Suprapubic skin (tissue), 4 donors: Measurements from ENCODE around the gene PVALB.

Source experiments
- EP300 ChIP-seq: sonication (generic); formaldehyde crosslinking; IDR thresholded peaks from one replicate; pipeline ENCODE4 v1.6.1; 2017; ENCODE audit warnings: antibody characterized with exemption
- POLR2A ChIP-seq, 2 donors: fragments of 450-650 bp; IDR thresholded peaks; one replicate each; pipeline ENCODE4 v1.6.1; 2017; ENCODE audit warnings: antibody characterized with exemption in 2 of 2, mild to moderate bottlenecking in 2 of 2, moderate library complexity in 2 of 2
- POLR2AphosphoS5 ChIP-seq, 3 donors: sonication (generic); formaldehyde crosslinking; IDR thresholded peaks; one replicate each; pipeline ENCODE4 v1.6.1; 2017; ENCODE audit warnings: antibody characterized with exemption in 3 of 3
- TF ChIP-seq, protein P1 (sequence below), 2 donors: fragments of 200-600 bp in 1 of 2; fragments of 450-650 bp in 1 of 2; sonication (generic) in 1 of 2; IDR thresholded peaks; one replicate each; pipeline ENCODE4 v1.5.1; 2016 to 2019; ENCODE audit warnings: antibody characterized with exemption in 2 of 2, mild to moderate bottlenecking in 1 of 2, moderate library complexity in 1 of 2

DNA sequence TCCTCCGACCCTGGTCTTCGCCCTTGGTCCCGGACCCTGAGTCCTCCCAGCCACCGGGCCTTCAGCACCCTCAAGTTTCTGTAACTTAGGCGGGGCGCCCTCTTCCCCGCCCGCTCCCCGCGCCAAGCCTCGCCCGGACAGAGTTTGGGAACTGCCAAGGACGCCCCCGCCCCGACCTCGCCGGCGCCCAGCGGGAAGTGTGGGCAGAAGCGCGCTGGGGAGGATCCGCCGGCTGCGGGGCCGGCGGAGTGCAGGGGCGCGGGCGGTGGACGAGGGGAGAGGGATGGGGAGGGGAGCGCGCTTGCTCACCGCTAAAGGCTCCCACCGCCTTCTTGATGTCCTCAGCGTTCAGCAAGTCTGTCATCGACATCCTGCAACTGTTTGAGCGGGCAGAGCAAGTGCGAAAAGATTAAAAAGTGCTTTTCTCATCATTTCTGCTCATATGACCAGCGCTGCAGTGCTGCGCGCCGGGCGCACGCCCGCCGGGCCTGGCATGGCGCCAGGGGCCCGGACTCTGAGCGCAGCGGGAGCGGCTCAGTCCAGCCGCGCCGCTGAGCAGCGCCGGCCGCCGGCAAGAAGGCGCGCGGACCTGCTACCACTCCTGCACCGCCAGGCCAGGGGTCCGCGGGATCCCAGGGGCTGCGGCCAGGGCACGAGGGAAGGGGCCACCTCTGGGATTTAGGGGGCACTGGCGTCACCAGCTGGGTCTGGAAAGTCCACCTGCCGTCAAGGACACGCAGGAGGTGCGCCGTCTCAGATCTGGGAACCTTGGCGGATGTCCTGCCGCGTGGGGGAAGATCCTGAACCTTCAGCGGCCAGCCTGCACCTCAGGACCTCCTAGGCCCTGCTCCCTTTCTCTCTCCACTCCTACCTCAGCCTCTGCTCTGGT lies at the start of gene PVALB:
- TF ChIP-seq, protein P1, sequence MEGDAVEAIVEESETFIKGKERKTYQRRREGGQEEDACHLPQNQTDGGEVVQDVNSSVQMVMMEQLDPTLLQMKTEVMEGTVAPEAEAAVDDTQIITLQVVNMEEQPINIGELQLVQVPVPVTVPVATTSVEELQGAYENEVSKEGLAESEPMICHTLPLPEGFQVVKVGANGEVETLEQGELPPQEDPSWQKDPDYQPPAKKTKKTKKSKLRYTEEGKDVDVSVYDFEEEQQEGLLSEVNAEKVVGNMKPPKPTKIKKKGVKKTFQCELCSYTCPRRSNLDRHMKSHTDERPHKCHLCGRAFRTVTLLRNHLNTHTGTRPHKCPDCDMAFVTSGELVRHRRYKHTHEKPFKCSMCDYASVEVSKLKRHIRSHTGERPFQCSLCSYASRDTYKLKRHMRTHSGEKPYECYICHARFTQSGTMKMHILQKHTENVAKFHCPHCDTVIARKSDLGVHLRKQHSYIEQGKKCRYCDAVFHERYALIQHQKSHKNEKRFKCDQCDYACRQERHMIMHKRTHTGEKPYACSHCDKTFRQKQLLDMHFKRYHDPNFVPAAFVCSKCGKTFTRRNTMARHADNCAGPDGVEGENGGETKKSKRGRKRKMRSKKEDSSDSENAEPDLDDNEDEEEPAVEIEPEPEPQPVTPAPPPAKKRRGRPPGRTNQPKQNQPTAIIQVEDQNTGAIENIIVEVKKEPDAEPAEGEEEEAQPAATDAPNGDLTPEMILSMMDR (IDR thresholded peaks at IDR 0.05), result no peak
- TF ChIP-seq POLR2AphosphoS5 (IDR thresholded peaks at IDR 0.05) (no peak), POLR2A (IDR thresholded peaks at IDR 0.05) (no peak), EP300 (no peak)
